ENCODE measurements around the gene AFF1. TPM values are rescaled to one million over a fixed set of nuclear protein-coding genes. Genes with fewer than 3 reads are reported as not detected.
A peak's percentile ranks its signal among the peaks of the same experiment; 100 is the strongest.
"Not testable (repeated sequence)": the region's sequence is repeated elsewhere in the genome, so short reads cannot be mapped to it uniquely, and the experiment has no call there.

AFF1 gene
- total RNA-seq, 1 donor from 2014 or later: 47.4 TPM

DNA sequence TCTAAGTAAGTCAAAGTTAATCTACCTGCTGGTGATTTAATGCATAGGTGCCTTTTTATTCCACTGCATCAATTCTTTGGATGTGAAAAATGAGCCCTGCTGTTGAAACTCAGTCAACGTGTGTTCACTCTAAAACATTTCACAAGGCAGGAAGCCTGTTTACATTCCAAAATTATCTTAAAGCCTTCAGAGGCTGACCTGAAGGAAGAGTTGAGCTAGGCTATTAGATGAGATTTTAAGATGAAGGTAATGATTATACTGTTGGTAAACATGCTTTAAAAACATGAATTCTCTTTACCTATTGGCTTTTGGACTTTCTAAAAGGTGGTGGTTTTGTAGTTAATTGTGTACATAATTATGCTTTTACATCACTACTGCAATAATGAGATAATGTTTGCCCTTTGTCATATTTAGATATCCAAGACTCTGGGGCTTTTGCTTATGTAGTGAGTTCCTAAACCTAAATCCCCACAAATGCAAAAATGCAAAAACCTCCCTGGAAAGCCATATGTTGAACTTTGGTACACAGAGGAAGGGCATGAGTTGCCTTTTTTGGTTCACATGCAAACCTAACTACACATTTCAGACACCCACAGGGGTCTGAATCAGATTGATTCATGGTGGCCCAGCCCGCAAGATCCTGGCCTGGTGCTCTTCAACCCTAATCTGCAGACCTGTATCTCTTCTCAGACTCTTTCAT, 193.3 kb downstream of the AFF1 start:
- no peak for DNase-seq (ENCODE audit: extremely low read depth, low read depth, low spot score)

DNA sequence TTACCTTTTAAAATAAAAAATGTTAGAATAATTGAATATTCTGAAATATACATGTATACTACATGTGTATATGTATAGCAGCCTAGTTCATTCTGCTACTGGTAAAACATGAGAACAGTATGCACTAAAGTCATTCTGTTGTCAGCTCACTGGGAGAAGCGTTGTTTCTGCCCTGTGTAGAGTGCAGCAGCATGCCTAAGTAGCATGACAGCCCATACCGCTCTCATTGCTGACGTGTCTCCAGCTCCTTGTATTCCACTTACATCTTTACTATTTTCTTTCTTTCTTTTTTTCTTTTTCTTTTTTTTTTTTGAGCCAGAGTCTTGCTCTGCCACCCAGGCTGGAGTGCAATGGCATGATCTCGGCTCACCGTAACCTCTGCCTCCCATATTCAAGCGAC, 194.9 kb downstream of the AFF1 start:
- no peak for DNase-seq (ENCODE audit: extremely low read depth, low read depth, low spot score)

- DNase-seq (ENCODE audit: extremely low read depth, low read depth, low spot score): no peak
Measured at GRCh38 chr4:87130985-87131703, 196.3 kb downstream of the AFF1 start.

- no peak for DNase-seq (ENCODE audit: extremely low read depth, low read depth, low spot score)
Measured at GRCh38 chr4:87132035-87132434, 197.2 kb downstream of the AFF1 start.

DNA sequence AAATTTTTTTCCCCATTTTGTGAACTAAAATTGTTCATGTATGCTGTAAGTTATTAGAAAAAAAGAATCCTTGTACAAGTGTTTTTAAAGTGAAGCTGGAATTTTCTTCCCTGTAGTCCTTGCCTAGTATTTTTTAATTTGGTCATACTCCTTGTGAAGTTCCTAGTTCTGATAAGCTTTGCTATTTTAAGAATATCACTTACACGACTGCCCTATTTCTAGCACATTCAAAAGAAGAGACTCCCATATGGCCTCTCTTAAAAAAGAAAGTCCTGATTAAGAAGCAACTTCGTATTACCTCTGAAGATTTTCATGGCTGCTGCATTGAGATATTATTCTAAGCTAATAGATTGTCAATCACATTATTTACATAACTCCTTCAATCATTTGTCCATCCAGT, 198.4 kb downstream of the AFF1 start:
- no peak for DNase-seq (ENCODE audit: extremely low read depth, low read depth, low spot score)

GRCh38 chr4:87134122-87134521, 199.3 kb downstream of the AFF1 start:
- no peak for DNase-seq (ENCODE audit: extremely low read depth, low read depth, low spot score)

GRCh38 chr4:87141428-87141827, 206.6 kb downstream of the AFF1 start:
- no peak for DNase-seq (ENCODE audit: extremely low read depth, low read depth, low spot score)

DNA sequence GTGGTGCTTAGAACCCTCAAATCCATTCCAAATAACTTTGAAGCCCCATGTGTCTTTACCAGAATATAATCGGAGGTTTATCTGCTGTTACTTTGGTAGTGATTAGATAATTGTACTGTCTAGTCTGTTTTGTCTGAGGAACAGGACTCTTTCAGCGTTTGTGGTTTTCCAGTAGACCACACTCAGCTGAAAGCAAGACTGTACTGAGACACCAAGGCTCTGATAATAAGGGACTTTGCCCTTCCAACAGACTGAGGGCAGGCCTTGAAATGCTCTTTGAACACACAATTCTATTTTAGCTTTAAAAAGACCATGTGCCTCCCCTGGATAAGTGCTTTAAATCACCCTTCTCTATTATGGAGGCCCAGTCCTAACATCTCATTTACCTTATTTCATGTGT, 209.5 kb downstream of the AFF1 start:
- no peak for DNase-seq (ENCODE audit: extremely low read depth, low read depth, low spot score)

DNA sequence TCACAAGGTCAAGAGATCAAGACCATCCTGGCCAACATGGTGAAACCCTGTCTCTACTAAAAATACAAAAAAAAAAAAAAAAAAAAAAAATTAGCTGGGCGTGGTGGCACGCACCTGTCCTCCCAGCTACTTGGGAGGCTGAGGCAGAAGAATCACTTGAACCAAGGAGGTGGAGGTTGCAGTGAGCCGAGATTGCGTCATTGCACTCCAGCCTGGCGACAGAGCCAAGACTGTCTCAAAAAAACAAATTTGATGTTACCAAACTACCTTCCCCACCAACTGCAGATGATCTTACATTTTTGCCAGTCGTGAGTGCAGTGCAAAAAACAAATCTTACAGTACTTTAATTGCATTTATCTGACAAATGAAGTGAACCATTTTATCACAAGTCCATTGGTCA, 211.1 kb downstream of the AFF1 start:
- not testable (repeated sequence) for DNase-seq (ENCODE audit: extremely low read depth, low read depth, low spot score)

- DNase-seq (ENCODE audit: extremely low read depth, low read depth, low spot score): no peak
Measured at GRCh38 chr4:87147116-87147515, 212.3 kb downstream of the AFF1 start.

GRCh38 chr4:87150498-87151261, 215.9 kb downstream of the AFF1 start:
- peak; percentile 50 for DNase-seq (ENCODE audit: extremely low read depth, low read depth, low spot score)

- DNase-seq (ENCODE audit: extremely low read depth, low read depth, low spot score): no peak
Measured at GRCh38 chr4:87151730-87152129, 216.9 kb downstream of the AFF1 start.

DNA sequence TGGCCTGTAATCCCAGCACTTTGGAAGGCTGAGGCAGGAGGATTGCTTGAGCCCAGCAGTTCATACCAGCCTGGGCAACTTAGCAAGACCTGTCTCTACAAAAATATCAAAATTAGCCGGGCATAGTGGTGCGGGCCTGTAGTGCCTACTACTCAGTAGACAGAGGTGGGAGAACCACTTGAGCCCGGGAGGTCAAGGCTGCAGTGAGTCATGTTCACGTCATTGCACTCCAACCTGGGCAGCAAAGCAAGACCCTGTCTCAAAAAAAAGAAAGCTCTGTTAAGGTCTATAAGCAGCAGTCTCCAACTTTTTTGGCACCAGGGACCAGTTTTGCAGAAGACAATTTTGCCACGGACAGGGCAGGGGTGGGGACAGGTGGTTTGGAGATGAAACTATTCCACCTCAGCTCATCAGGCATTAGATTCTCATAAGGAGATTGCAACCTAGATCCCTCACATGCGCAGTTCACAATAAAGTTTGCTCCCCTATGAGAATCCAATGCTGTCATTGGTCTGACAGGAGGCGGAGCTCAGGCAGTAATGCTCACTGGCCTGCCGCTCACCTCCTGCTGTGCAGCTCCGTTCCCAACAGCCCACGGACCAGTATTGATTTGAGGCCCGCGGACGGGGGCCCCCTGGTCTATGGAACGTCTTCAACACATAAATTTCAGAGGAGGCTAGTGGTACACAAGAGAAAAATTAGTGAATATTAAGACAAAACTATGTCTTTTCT, 217.7 kb downstream of the AFF1 start:
- DNase-seq (ENCODE audit: extremely low read depth, low read depth, low spot score): no peak

GRCh38 chr4:87153078-87153870, 218.5 kb downstream of the AFF1 start:
- no peak for DNase-seq (ENCODE audit: extremely low read depth, low read depth, low spot score)

DNA sequence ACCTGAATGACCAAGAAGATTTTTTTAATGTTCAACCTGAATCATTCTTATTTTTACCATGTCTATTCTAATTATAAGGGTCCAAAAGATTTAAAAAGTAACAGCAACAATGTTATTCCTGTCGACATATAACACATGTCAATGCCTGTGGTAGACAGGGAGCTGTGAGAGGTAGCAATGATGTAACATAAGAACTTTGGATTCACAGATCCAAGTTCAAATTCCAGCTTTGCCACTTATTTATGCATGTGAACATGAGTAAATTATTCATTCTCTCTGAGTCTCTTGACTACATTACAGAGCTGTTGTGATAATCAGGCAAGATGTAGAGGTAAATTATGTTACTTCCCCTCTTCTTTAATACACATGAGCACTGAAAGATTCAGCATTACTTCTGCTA, 231.1 kb downstream of the AFF1 start:
- no peak for DNase-seq (ENCODE audit: extremely low read depth, low read depth, low spot score)

DNA sequence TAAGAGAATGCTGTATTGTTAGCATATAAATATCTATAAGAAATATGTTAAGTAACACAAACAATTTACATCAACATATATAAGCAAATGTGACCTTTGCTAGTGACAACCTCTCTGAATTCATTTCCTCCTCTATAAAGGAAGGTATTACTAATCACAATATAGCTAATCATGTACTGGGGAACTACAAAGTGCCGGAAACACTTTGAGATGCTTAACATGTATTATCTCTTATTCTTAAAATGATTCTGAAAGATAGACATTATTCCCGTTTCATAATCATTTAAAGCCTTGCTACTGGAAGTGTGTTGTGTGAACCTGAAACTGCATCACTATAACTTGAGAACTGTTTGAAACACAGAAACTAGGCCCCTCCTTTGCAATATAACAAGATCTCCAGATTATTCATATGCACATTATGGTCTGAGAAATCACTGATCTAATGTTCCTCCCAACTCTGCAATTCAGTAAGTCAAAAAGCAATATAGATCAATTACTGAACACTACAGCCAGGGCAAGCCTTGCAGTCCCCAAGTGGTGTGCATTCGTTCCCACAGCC, 231.6 kb downstream of the AFF1 start:
- no peak for DNase-seq (ENCODE audit: extremely low read depth, low read depth, low spot score)

GRCh38 chr4:87171944-87172343, 237.1 kb downstream of the AFF1 start:
- no peak for DNase-seq (ENCODE audit: extremely low read depth, low read depth, low spot score)

GRCh38 chr4:87174672-87175071, 239.9 kb downstream of the AFF1 start:
- no peak for DNase-seq (ENCODE audit: extremely low read depth, low read depth, low spot score)

- DNase-seq (ENCODE audit: extremely low read depth, low read depth, low spot score): no peak
Measured at GRCh38 chr4:87179751-87180150, 244.9 kb downstream of the AFF1 start.

DNA sequence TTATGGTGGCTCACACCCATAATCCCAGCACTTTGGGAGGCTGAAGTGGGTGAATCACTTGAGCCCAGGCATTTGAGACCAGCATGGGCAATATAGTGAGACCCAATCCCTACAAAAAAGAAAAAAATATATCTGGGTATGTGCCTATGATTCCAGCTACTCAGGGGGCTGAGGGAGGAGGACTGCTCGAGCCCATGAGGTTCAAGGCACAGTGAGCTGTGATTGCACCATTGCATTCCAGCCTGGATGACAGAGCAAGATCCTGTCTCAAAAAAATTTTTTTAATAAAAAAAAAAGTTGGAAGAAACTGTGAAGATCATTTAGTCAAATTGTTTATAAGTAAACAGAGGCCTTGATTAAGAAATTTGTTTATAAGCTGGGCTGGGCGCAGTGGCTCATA, 246.0 kb downstream of the AFF1 start:
- no peak for DNase-seq (ENCODE audit: extremely low read depth, low read depth, low spot score)
